ENCODE measurements around the gene PTPRM. TPM values are rescaled to one million over a fixed set of nuclear protein-coding genes. Genes with fewer than 3 reads are reported as not detected.

The PTPRM gene
- total RNA-seq, 1 donor from 2014 or later = 13.9 TPM

DNA sequence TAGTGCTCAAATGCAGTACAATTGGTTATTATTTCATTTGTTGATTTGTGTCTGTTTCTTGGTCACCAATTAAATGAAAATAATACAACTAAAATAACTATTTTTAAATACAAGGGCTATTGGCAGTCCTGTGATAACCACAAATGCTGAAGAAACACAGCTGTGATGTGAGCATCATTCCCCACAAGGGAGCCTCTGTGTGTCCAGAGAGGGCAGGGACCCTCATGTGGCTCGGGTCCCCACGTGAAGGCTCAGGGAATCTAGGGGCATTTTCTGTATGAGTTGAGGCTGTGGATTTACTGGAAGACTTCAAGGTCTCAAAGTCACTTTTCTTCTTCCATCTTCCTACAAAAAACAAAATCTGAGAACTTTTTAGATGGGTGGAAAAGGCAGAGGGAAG, 726.1 kb downstream of the PTPRM start:
- H3K36me3 ChIP-seq = no peaks in the 10 kb centered on the region
- H4K20me1 ChIP-seq (ENCODE audit: low read depth) = no peaks in the 10 kb centered on the region
- H3K79me2 ChIP-seq (ENCODE audit: low read depth) = no peaks in the 10 kb centered on the region
- Mint-ChIP-seq H3K27ac (no peak overlapping the region), H3K27me3 (ENCODE audit: insufficient read depth, low read depth) (no peaks in the 10 kb centered on the region), H3K36me3 (peaks cover 2% of the 10 kb centered on the region), H3K4me1 (peaks cover 9% of the 10 kb centered on the region), H3K4me3 (no peak overlapping the region), H3K9me3 (no peaks in the 10 kb centered on the region)
- H3K27ac ChIP-seq = no peak overlapping the region
- no peaks in the 10 kb centered on the region for H3F3A ChIP-seq (ENCODE audit: low read depth)
- H3K4me3 ChIP-seq = no peak overlapping the region
- H2AFZ ChIP-seq (replicated peaks) = no peak overlapping the region
- H3K4me1 ChIP-seq = peaks cover 4% of the 10 kb centered on the region
- H3K9me3 ChIP-seq (ENCODE audit: low read depth) = no peaks in the 10 kb centered on the region
- H3K9ac ChIP-seq = no peak overlapping the region
- H3K27me3 ChIP-seq = no peaks in the 10 kb centered on the region
- no peak for DNase-seq (ENCODE audit: low spot score)
- no peak overlapping the region for H3K4me2 ChIP-seq
- TF ChIP-seq EZH2phosphoT487 (IDR thresholded peaks at IDR 0.05) (no peak), EZH2 (IDR thresholded peaks at IDR 0.05) (no peak)
- TF ChIP-seq, protein P1, sequence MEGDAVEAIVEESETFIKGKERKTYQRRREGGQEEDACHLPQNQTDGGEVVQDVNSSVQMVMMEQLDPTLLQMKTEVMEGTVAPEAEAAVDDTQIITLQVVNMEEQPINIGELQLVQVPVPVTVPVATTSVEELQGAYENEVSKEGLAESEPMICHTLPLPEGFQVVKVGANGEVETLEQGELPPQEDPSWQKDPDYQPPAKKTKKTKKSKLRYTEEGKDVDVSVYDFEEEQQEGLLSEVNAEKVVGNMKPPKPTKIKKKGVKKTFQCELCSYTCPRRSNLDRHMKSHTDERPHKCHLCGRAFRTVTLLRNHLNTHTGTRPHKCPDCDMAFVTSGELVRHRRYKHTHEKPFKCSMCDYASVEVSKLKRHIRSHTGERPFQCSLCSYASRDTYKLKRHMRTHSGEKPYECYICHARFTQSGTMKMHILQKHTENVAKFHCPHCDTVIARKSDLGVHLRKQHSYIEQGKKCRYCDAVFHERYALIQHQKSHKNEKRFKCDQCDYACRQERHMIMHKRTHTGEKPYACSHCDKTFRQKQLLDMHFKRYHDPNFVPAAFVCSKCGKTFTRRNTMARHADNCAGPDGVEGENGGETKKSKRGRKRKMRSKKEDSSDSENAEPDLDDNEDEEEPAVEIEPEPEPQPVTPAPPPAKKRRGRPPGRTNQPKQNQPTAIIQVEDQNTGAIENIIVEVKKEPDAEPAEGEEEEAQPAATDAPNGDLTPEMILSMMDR (IDR thresholded peaks at IDR 0.05) = no peak

DNA sequence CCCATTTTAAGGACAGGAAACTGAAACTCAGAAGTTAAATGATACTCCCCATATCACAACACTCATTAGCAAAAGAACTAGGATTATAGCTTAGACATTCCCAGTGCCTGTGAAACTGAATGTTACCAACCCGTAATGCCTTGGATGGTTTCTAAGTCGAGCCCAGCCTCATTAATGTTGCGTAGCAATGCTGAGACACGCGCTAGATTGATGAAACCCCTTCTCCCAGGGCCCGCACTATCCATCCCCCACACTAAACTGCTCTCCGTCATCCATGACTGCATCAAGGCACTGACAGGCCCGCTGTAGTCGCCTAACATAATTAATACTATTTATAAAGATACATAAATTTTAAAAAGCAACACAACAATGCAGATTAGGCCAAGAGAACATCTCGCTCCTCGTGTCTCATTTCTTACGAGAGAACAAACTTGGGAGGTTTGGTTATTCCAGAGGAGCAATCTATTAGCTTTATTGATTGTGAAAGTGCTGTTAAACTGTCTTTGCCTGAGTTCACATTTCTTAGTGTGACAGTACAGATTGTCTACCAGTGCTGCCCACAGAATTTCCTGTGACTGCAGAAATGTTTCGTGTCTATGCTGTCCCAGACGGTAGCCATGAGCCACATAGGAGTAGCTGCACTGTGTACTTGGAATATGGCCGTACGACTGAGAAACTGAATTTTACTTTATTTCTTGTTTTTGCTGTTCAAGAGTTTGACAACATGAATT, 729.9 kb downstream of the PTPRM start:
- no peak overlapping the region for H3K27ac Mint-ChIP-seq
- Histone ChIP-seq H3K36me3 (no peaks in the 10 kb centered on the region), H3K79me2 (ENCODE audit: low read depth) (no peaks in the 10 kb centered on the region), H3K4me3 (no peak overlapping the region), H3K4me1 (no peaks in the 10 kb centered on the region), H3K27me3 (no peaks in the 10 kb centered on the region), H3K4me2 (no peak overlapping the region), H2AFZ (replicated peaks) (no peak overlapping the region), H3K27ac (no peak overlapping the region), H3K9ac (no peak overlapping the region), H3F3A (ENCODE audit: low read depth) (no peaks in the 10 kb centered on the region), H4K20me1 (ENCODE audit: low read depth) (no peaks in the 10 kb centered on the region), H3K9me3 (ENCODE audit: low read depth) (no peaks in the 10 kb centered on the region)
- peaks cover 4% of the 10 kb centered on the region for H3K36me3 Mint-ChIP-seq
- H3K9me3 Mint-ChIP-seq = no peaks in the 10 kb centered on the region
- H3K27me3 Mint-ChIP-seq (ENCODE audit: insufficient read depth, low read depth) = no peaks in the 10 kb centered on the region
- H3K4me3 Mint-ChIP-seq = no peak overlapping the region
- H3K4me1 Mint-ChIP-seq = no peaks in the 10 kb centered on the region
- DNase-seq (ENCODE audit: low spot score) = no peak
- TF ChIP-seq, protein P1 (IDR thresholded peaks at IDR 0.05) = no peak
- TF ChIP-seq EZH2 (IDR thresholded peaks at IDR 0.05) = no peak
- TF ChIP-seq EZH2phosphoT487 (IDR thresholded peaks at IDR 0.05) = no peak

DNA sequence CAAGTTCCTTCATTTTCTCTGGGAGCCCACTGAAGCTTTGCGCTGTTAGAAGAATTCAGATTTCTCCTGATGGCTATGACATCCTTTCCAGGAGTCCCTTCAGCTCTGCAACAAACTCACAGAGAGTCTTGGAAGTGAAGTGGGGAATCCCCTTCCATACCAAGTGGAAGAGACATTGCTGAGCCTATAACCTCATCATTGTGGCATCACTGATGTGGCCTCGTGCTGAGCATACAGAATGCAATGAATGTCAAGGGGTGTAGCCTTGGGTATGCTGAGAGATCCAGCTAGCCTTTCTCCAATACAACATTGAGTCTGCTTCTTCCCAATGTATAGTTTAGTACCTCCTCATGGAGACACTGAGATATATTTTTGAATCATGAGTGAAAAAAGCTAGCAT, 731.1 kb downstream of the PTPRM start:
- TF ChIP-seq EZH2 (IDR thresholded peaks at IDR 0.05) (no peak), EZH2phosphoT487 (IDR thresholded peaks at IDR 0.05) (no peak)
- TF ChIP-seq, protein P1 (IDR thresholded peaks at IDR 0.05) = no peak
- Histone ChIP-seq H3K27me3 (no peaks in the 10 kb centered on the region), H2AFZ (replicated peaks) (no peak overlapping the region), H3F3A (ENCODE audit: low read depth) (no peaks in the 10 kb centered on the region), H3K4me1 (no peaks in the 10 kb centered on the region), H4K20me1 (ENCODE audit: low read depth) (no peaks in the 10 kb centered on the region), H3K9ac (no peak overlapping the region), H3K4me3 (no peak overlapping the region), H3K36me3 (no peaks in the 10 kb centered on the region), H3K9me3 (ENCODE audit: low read depth) (no peaks in the 10 kb centered on the region), H3K4me2 (no peak overlapping the region), H3K79me2 (ENCODE audit: low read depth) (no peaks in the 10 kb centered on the region), H3K27ac (no peak overlapping the region)
- Mint-ChIP-seq H3K27ac (no peak overlapping the region), H3K9me3 (no peaks in the 10 kb centered on the region), H3K4me3 (no peak overlapping the region), H3K27me3 (ENCODE audit: insufficient read depth, low read depth) (no peaks in the 10 kb centered on the region), H3K36me3 (peaks cover 4% of the 10 kb centered on the region), H3K4me1 (no peaks in the 10 kb centered on the region)
- DNase-seq (ENCODE audit: low spot score) = no peak

All from neural progenitor cell (in vitro differentiated cells).